HL-60/S4 (cell line): ENCODE results near the gene PDE11A.

Experiments
- in situ Hi-C: fragments of 300-500 bp; cut with MboI; formaldehyde crosslinking; loops from 2 replicates; pipeline ENCODE4 v1.14.3; 2022; ENCODE audit warnings: low sequenced_read_pairs

PDE11A gene

GRCh38 chr2:177585234-177585863, 487.2 kb downstream of the PDE11A start:
- in situ Hi-C loops: no loop called here

DNA sequence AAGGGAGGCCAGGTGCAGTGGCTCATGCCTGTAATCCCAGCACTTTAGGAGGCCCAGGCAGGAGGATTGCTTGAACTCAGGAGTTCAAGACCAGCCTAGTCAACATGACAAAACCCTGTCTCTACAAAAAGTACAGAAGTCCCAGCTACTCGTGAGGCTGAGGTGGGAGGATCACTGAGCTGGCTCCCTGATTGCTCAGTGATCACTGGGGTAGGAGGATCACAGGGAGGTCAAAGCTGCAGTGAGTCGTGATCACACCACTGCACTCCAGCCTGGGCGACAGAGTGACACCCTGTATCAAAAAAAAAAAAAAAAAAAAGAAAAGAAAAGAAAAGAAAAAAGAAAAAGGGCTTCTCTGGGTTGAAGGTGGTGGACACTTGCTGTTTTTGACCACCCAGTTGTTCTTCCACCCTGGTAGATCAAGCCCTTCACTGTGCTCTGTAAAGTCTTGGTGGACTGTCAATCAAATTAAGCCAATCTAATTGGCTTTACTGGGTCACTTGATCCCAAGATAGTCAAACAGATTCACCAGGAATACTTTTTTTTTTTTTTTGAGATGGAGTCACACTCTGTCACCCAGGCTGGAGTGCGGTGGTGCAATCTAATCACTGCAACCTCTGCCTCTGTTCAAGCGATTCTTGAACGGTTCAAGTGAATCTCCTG, 488.4 kb downstream of the PDE11A start:
- in situ Hi-C loops: no loop called here

GRCh38 chr2:177582000-177582399, 490.6 kb downstream of the PDE11A start:
- in situ Hi-C loops: no loop called here

- in situ Hi-C loops: no loop called here
Measured at GRCh38 chr2:177579486-177580036, 493.0 kb downstream of the PDE11A start.

GRCh38 chr2:177578454-177578853, 494.1 kb downstream of the PDE11A start:
- in situ Hi-C loops: no loop called here

DNA sequence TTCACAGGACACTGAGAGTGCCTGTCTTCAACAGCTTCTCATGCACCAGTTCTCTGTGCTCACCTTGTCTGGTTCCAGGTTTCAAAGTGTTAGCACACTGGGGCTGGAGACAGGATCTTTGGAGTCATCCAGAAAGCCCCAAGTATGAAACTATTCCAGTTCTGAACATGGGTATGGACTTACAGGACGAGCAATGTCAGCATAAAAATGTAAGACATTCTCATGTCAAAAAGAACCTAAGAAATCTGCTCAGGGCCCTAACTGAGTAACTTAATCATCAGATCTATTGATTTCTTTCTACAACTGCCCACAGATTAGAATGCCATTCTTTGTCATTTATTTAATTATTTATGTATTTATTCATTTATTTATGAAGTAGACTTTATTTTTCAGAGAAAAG, 495.5 kb downstream of the PDE11A start:
- in situ Hi-C loops: no loop called here

DNA sequence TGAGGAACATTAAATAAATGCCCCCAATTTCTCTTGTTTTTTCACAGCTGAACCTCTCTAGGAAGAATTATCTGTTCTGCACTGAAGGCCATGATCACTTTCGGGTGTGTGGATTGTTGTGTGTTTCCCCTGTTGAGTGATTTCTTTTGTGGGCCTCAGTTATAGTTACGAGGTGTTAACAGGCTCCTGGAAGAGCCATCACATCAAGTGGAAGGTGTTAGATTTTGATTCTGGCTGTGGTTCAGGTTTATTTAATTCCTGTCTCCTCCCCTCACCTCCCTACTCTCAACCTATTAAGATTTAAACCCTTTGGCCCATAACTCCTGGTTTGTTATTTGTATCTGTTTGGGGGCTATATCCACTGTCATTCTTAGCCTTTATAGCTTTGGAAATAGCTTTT, 497.2 kb downstream of the PDE11A start:
- in situ Hi-C loops: no loop called here

- in situ Hi-C loops: no loop called here
Measured at GRCh38 chr2:177574356-177574755, 498.2 kb downstream of the PDE11A start.
